Mesendoderm (in vitro differentiated cells): ENCODE data around the gene ANKRD10.
A peak's percentile ranks its signal among the peaks of the same experiment; 100 is the strongest.
"Not testable (repeated sequence)": the region's sequence is repeated elsewhere in the genome, so short reads cannot be mapped to it uniquely, and the experiment has no call there.

Experiments
- DNase-seq: peaks from one replicate; pipeline ENCODE4 v3.0.0; 2013
- H2AK5ac ChIP-seq: 2 replicates; pipeline ENCODE4 v1.6.1; 2013; ENCODE audit warnings: low read length, inconsistent platforms
- H2BK120ac ChIP-seq: 2 replicates; pipeline ENCODE4 v1.6.1; 2013; ENCODE audit warnings: low read depth, mild to moderate bottlenecking, low read length, moderate library complexity, mixed read lengths
- H2BK15ac ChIP-seq: replicated peaks from 2 replicates; pipeline ENCODE4 v1.6.1; 2013; ENCODE audit warnings: low read depth, mild to moderate bottlenecking, moderate library complexity
- H2BK5ac ChIP-seq: 2 replicates; pipeline ENCODE4 v1.6.1; 2013; ENCODE audit warnings: low read length, inconsistent platforms
- H3K18ac ChIP-seq: 2 replicates; pipeline ENCODE4 v1.6.1; 2013; ENCODE audit warnings: mild to moderate bottlenecking, low read length, mixed read lengths
- H3K23ac ChIP-seq: one replicate; pipeline ENCODE4 v1.6.1; 2013; ENCODE audit warnings: low read length
- H3K27ac ChIP-seq: 2 replicates; pipeline ENCODE4 v1.5.1; 2013; ENCODE audit warnings: low read depth, mild to moderate bottlenecking, inconsistent platforms, low read length, moderate library complexity
- H3K27me3 ChIP-seq: 2 replicates; pipeline ENCODE4 v1.6.1; 2013; ENCODE audit warnings: low read length, control low read depth, mild to moderate bottlenecking, inconsistent platforms; ENCODE audit not compliant: insufficient read depth, poor library complexity
- H3K36me3 ChIP-seq: 2 replicates; pipeline ENCODE4 v1.6.1; 2013; ENCODE audit warnings: low read length, inconsistent platforms; ENCODE audit not compliant: control insufficient read depth, insufficient read depth
- H3K4ac ChIP-seq: one replicate; pipeline ENCODE4 v1.6.1; 2013; ENCODE audit warnings: low read depth, mild to moderate bottlenecking, low read length, moderate library complexity
- H3K4me1 ChIP-seq: 2 replicates; pipeline ENCODE4 v1.6.1; 2013; ENCODE audit warnings: low read depth, low read length, inconsistent platforms; ENCODE audit not compliant: control insufficient read depth
- H3K4me2 ChIP-seq: 2 replicates; pipeline ENCODE4 v1.6.1; 2013; ENCODE audit warnings: low read length
- H3K4me3 ChIP-seq: 2 replicates; pipeline ENCODE4 v1.5.1; 2013; ENCODE audit warnings: mild to moderate bottlenecking, low read length
- H3K56ac ChIP-seq: one replicate; pipeline ENCODE4 v1.6.1; 2013; ENCODE audit warnings: low read length
- H3K79me1 ChIP-seq: 2 replicates; pipeline ENCODE4 v1.6.1; 2013; ENCODE audit warnings: low read length, inconsistent platforms
- H3K79me2 ChIP-seq: 2 replicates; pipeline ENCODE4 v1.6.1; 2013; ENCODE audit warnings: mild to moderate bottlenecking, low read length; ENCODE audit not compliant: control insufficient read depth, insufficient read depth
- H3K9ac ChIP-seq: 2 replicates; pipeline ENCODE4 v1.6.1; 2013; ENCODE audit warnings: low read length, inconsistent platforms
- H4K5ac ChIP-seq: one replicate; pipeline ENCODE4 v1.6.1; 2013; ENCODE audit warnings: low read length
- H4K8ac ChIP-seq: one replicate; pipeline ENCODE4 v1.6.1; 2013; ENCODE audit warnings: low read depth, mild to moderate bottlenecking, control low read depth, low read length, moderate library complexity
- WGBS: extraction: QIAGEN DNeasy Blood & Tissue Kit; methylation state at CpG from one replicate; pipeline ENCODE4 v1.1.7; 2013; ENCODE audit warnings: low lambda C conversion rate, missing lambda C conversion rate; ENCODE audit not compliant: insufficient coverage; ENCODE audit errors: extremely low coverage; 5-methylcytosine and 5-hydroxymethylcytosine counted together

The ANKRD10 gene

DNA sequence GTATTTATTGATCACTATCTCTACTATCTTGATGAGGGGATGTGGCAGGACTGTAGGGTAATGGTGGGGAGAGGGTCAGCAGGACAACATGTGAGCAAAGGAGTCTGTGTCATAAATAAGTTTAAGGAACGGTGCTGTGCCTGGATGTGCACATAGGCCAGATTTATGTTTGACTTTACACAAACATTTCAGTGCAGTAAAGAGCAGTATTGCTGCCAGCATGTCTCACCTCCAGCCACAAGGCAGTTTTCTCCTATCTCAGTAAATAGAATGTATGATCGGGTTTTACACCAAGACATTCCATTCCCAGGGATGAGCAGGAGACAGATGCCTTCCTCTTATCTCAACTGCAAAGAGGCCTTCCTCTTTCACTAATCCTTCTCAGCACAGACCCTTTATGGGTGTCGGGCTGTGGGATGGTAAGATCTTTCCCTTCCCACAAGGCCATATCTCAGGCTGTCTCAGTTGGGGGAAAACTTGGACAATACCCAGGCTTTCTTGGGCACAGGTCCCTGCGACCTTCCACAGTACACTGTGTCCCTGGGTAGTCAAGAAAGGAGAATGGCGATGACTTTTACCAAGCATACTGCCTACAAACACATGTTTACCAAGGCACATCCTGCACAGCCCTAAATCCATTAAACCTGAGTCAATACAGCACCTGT is 77.3 kb downstream of the ANKRD10 start:
- H2BK5ac ChIP-seq, H3K4me3 ChIP-seq, H3K9ac ChIP-seq, H4K8ac ChIP-seq, H3K79me1 ChIP-seq, H3K18ac ChIP-seq, H2BK15ac ChIP-seq, H2AK5ac ChIP-seq, H3K56ac ChIP-seq, H3K4ac ChIP-seq, H3K4me1 ChIP-seq, H3K36me3 ChIP-seq, H3K27ac ChIP-seq, H2BK120ac ChIP-seq, H4K5ac ChIP-seq, H3K79me2 ChIP-seq, H3K4me2 ChIP-seq, H3K27me3 ChIP-seq, H3K23ac ChIP-seq: not testable (repeated sequence)
- no CpG with 5 or more reads among the region's 5 CpGs for WGBS
- DNase-seq = peak; percentile 39

DNA sequence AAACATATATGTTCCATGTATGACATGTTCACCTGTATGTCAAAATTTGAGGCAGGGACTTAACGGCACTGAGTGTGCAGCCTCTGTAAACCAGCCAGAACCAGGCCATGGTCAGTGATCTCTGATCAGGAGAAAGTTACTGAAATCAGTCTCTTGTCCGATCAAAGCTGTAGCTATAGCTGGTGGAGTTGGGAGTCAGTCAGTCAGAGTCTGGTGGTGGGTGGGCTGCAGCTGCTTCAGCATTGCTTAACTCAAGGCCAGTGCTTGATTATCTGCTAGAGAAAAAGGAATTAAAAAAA is 78.3 kb downstream of the ANKRD10 start:
- WGBS = no CpG with 5 or more reads among the region's 2 CpGs
- H3K4ac ChIP-seq = no peak overlapping the region

DNA sequence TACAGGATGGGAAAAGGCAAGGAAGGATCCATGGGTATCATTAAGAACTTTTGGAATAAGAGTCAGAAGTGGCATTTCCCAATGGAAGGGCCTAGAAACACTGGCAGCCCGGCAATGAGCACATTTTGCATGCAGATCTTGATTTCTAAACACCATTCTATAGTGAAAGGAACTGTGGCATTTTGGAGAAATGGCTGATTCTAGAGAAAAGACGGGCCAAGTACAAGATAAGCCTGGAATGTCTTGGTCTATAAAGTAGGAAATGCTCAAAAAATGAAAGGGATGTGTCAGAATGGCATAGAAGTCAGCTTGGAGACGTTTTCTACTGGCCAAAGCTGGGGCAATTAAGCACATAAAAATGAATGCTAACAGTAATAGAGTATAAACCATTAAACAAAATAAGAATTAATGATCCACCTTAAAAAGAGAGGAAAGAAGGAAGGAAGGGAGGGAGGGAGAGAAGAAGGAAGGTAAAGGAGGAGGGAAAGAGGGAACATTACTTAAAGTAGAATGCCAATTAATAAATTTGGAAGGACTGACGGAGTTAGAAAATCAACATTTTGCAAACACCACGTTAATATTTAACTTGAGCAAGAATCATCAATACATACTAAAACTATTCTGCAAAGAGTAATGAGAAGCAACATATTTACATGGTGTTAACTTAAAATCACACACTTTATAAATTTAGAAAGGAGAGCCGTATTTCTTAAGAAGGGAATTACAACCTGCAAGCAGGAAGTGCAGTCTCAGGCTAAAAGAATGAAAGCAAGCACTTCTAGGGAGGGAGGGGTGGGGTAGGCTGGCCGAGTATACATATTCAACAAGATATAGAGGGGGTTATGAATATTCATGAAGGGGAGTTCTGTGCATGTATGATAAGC is 78.9 kb downstream of the ANKRD10 start:
- no peak overlapping the region for H3K4me2 ChIP-seq
- no peaks in the 10 kb centered on the region for H3K27me3 ChIP-seq
- no peaks in the 10 kb centered on the region for H3K79me2 ChIP-seq
- H2BK15ac ChIP-seq = no peak overlapping the region
- no peak overlapping the region for H4K8ac ChIP-seq
- no peaks in the 10 kb centered on the region for H3K79me1 ChIP-seq
- no CpG with 5 or more reads among the region's 7 CpGs for WGBS
- no peak overlapping the region for H4K5ac ChIP-seq
- H3K18ac ChIP-seq = no peak overlapping the region
- H2BK5ac ChIP-seq = no peak overlapping the region
- H3K4me1 ChIP-seq = no peaks in the 10 kb centered on the region
- H3K36me3 ChIP-seq = no peaks in the 10 kb centered on the region
- no peak overlapping the region for H3K23ac ChIP-seq
- no peak overlapping the region for H3K27ac ChIP-seq
- no peak overlapping the region for H3K4ac ChIP-seq
- H2AK5ac ChIP-seq = no peak overlapping the region
- no peak overlapping the region for H3K56ac ChIP-seq
- no peak overlapping the region for H2BK120ac ChIP-seq
- no peak overlapping the region for H3K9ac ChIP-seq
- DNase-seq = no peak
- H3K4me3 ChIP-seq = no peak overlapping the region

More for the DNA sequence above, 78.3 kb downstream of the ANKRD10 start:
- no peak overlapping the region for H3K4me2 ChIP-seq
- no peak overlapping the region for H3K18ac ChIP-seq
- no peak overlapping the region for H2AK5ac ChIP-seq
- no peak overlapping the region for H2BK5ac ChIP-seq
- no peak overlapping the region for H3K23ac ChIP-seq
- H3K9ac ChIP-seq = no peak overlapping the region
- no peak overlapping the region for H3K56ac ChIP-seq
- H4K5ac ChIP-seq = no peak overlapping the region
- no peak overlapping the region for H4K8ac ChIP-seq
- DNase-seq = no peak
- no peak overlapping the region for H2BK120ac ChIP-seq
- H3K79me1 ChIP-seq = no peaks in the 10 kb centered on the region
- H2BK15ac ChIP-seq = no peak overlapping the region
- H3K27ac ChIP-seq = no peak overlapping the region
- no peaks in the 10 kb centered on the region for H3K79me2 ChIP-seq
- no peak overlapping the region for H3K4me3 ChIP-seq
- no peaks in the 10 kb centered on the region for H3K4me1 ChIP-seq
- no peaks in the 10 kb centered on the region for H3K27me3 ChIP-seq
- H3K36me3 ChIP-seq = no peaks in the 10 kb centered on the region

DNA sequence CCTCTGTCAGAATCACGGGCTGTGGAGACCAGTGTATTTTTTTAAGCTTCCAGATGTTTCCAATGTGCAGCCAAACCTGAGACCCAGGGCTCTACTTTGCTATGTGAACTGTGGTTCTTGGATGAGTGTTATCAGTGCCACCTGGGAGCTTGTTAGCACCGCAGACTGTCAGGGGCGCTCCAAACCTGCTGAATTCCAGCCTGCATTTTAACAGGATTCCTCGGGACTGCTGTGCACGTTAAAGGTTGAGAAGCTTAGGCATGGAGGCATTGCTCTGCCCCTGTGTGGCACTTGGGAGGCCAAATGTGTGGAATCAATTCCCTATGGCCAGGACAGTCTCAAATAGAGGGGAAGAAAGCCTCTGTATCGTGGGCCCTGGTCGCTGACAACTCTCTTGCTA is 80.3 kb downstream of the ANKRD10 start:
- Histone ChIP-seq H3K4me3 (no peak overlapping the region), H3K27ac (no peak overlapping the region), H3K18ac (no peak overlapping the region), H2AK5ac (no peak overlapping the region), H3K23ac (no peak overlapping the region), H2BK5ac (no peak overlapping the region), H3K79me1 (no peaks in the 10 kb centered on the region), H3K79me2 (no peaks in the 10 kb centered on the region), H2BK120ac (no peak overlapping the region), H3K4me1 (no peaks in the 10 kb centered on the region), H3K4me2 (no peak overlapping the region), H2BK15ac (no peak overlapping the region), H3K56ac (no peak overlapping the region), H3K36me3 (no peaks in the 10 kb centered on the region), H3K4ac (no peak overlapping the region), H3K27me3 (no peaks in the 10 kb centered on the region), H3K9ac (no peak overlapping the region), H4K5ac (no peak overlapping the region), H4K8ac (no peak overlapping the region)
- WGBS = no CpG with 5 or more reads among the region's 7 CpGs
- DNase-seq = peak; percentile 89

DNA sequence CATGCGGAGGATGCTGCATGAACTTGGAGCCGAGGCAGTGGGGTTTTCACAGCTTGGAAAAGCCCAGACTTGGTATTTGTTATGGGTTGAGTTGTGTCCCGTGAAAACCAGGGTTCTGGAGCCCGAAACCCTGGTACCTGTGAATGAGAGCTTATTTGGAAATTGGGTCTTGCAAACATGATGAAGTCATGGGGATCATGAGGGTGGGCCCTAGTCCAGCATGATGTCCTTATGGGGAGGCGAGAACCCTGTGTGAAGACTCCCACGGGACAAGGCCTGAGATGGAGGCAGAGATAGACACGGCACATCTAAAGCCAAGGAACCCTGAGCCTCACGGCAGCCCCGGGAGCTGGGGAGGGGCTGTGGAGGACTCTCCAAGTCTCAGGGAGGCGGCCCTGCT is 82.3 kb downstream of the ANKRD10 start:
- Histone ChIP-seq H3K56ac (no peak overlapping the region), H3K79me1 (no peaks in the 10 kb centered on the region), H3K4me1 (no peaks in the 10 kb centered on the region), H3K9ac (no peak overlapping the region), H4K8ac (no peak overlapping the region), H4K5ac (no peak overlapping the region), H3K79me2 (no peaks in the 10 kb centered on the region), H3K23ac (no peak overlapping the region), H3K27me3 (no peaks in the 10 kb centered on the region), H3K36me3 (no peaks in the 10 kb centered on the region), H2AK5ac (no peak overlapping the region), H2BK15ac (no peak overlapping the region), H2BK5ac (no peak overlapping the region), H3K4ac (no peak overlapping the region), H3K4me2 (no peak overlapping the region), H3K18ac (no peak overlapping the region), H3K4me3 (no peak overlapping the region), H2BK120ac (no peak overlapping the region), H3K27ac (no peak overlapping the region)
- no peak for DNase-seq
- WGBS = no CpG with 5 or more reads among the region's 10 CpGs

DNA sequence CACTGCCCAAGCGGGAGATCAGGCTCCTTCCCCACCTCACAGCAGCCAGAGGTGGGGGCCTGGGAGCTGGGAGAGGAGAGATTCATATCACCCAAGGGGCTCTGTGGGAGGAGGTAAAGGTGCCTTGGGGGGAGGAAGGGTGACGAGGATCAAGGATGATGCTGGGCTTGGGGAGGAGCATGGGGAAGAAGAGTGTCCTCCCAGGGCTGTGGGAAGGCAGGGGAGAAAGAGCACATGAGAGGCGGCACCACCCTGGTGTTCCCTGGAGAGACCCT is 82.7 kb downstream of the ANKRD10 start:
- no peak overlapping the region for H3K56ac ChIP-seq
- no peak overlapping the region for H4K8ac ChIP-seq
- no peaks in the 10 kb centered on the region for H3K36me3 ChIP-seq
- H2BK120ac ChIP-seq = no peak overlapping the region
- DNase-seq = no peak
- H3K4ac ChIP-seq = no peak overlapping the region
- no peak overlapping the region for H3K4me3 ChIP-seq
- H3K27me3 ChIP-seq = no peaks in the 10 kb centered on the region
- no peak overlapping the region for H3K23ac ChIP-seq
- no peak overlapping the region for H3K9ac ChIP-seq
- H3K4me1 ChIP-seq = no peaks in the 10 kb centered on the region
- H3K4me2 ChIP-seq = no peak overlapping the region
- no peaks in the 10 kb centered on the region for H3K79me1 ChIP-seq
- WGBS = no CpG with 5 or more reads among the region's 3 CpGs
- no peak overlapping the region for H2AK5ac ChIP-seq
- no peak overlapping the region for H2BK5ac ChIP-seq
- H2BK15ac ChIP-seq = no peak overlapping the region
- no peak overlapping the region for H3K18ac ChIP-seq
- no peaks in the 10 kb centered on the region for H3K79me2 ChIP-seq
- H4K5ac ChIP-seq = no peak overlapping the region
- H3K27ac ChIP-seq = no peak overlapping the region
